GM21786 (cell line): ENCODE data around the gene PREX1.

Experiments
- ATAC-seq: cut with Tn5 transposase; IDR thresholded peaks from one replicate; pipeline ENCODE4 v1.9.1; 2021; ENCODE audit not compliant: unreplicated experiment

Gene PREX1

GRCh38 chr20:48686238-48687116, 141.3 kb downstream of the PREX1 start:
- ATAC-seq: no peak

- ATAC-seq: no peak
Measured at GRCh38 chr20:48685300-48685699, 142.5 kb downstream of the PREX1 start.

- no peak for ATAC-seq
Measured at GRCh38 chr20:48684501-48685041, 143.2 kb downstream of the PREX1 start.

- ATAC-seq: no peak
Measured at GRCh38 chr20:48683467-48684175, 144.2 kb downstream of the PREX1 start.

- no peak for ATAC-seq
Measured at GRCh38 chr20:48682529-48683363, 145.1 kb downstream of the PREX1 start.

GRCh38 chr20:48681873-48682426, 145.8 kb downstream of the PREX1 start:
- ATAC-seq: no peak

GRCh38 chr20:48681201-48681872, 146.5 kb downstream of the PREX1 start:
- ATAC-seq: no peak

- no peak for ATAC-seq
Measured at GRCh38 chr20:48680650-48681049, 147.1 kb downstream of the PREX1 start.

GRCh38 chr20:48679599-48679998, 148.2 kb downstream of the PREX1 start:
- ATAC-seq: no peak

- no peak for ATAC-seq
Measured at GRCh38 chr20:48679011-48679410, 148.8 kb downstream of the PREX1 start.

GRCh38 chr20:48678421-48678820, 149.4 kb downstream of the PREX1 start:
- no peak for ATAC-seq

- no peak for ATAC-seq
Measured at GRCh38 chr20:48676795-48677460, 150.9 kb downstream of the PREX1 start.

GRCh38 chr20:48676125-48676524, 151.7 kb downstream of the PREX1 start:
- ATAC-seq: no peak

- ATAC-seq: no peak
Measured at GRCh38 chr20:48674461-48674860, 153.3 kb downstream of the PREX1 start.

- no peak for ATAC-seq
Measured at GRCh38 chr20:48673507-48673906, 154.3 kb downstream of the PREX1 start.

- no peak for ATAC-seq
Measured at GRCh38 chr20:48672324-48672723, 155.5 kb downstream of the PREX1 start.

GRCh38 chr20:48671141-48671540, 156.7 kb downstream of the PREX1 start:
- no peak for ATAC-seq

GRCh38 chr20:48669946-48670605, 157.7 kb downstream of the PREX1 start:
- no peak for ATAC-seq

- ATAC-seq: no peak
Measured at GRCh38 chr20:48668451-48668946, 159.3 kb downstream of the PREX1 start.
